NCI-H2227 treated with DMSO at 0.1 percent for 48 hours (cell line): ENCODE data around the gene IFTAP.

Experiments
- DNase-seq: peaks from one replicate; lab custom pipeline; 2025; lab: John Stamatoyannopoulos, UW

IFTAP gene

GRCh38 chr11:36598051-36598450 is 3.7 kb downstream of the IFTAP start, which contains the start of gene RAG2:
TSS of gene RAG2 (minus strand) at chr11:36598236. CDS start at chr11:36594168, 4,068 bp downstream.
- no peak for DNase-seq

GRCh38 chr11:36600180-36600579 is 5.9 kb downstream of the IFTAP start:
- no peak for DNase-seq

- no peak for DNase-seq
These were observed 6.9 kb downstream of the IFTAP start for GRCh38 chr11:36601155-36601554.

GRCh38 chr11:36602135-36602534 is 7.8 kb downstream of the IFTAP start:
- DNase-seq = no peak

GRCh38 chr11:36605221-36606216 is 11.2 kb downstream of the IFTAP start:
- DNase-seq = no peak

- DNase-seq = no peak
These were observed 14.3 kb downstream of the IFTAP start for GRCh38 chr11:36608491-36609199.

GRCh38 chr11:36609383-36609782 is 15.1 kb downstream of the IFTAP start:
- DNase-seq = no peak

- no peak for DNase-seq
These were observed 21.5 kb downstream of the IFTAP start for GRCh38 chr11:36615826-36616225.

GRCh38 chr11:36617543-36618362 is 23.5 kb downstream of the IFTAP start:
- no peak for DNase-seq

- DNase-seq = no peak
These were observed 24.2 kb downstream of the IFTAP start for GRCh38 chr11:36618363-36619047.

GRCh38 chr11:36619502-36619901 is 25.2 kb downstream of the IFTAP start:
- no peak for DNase-seq

- DNase-seq = no peak
These were observed 25.9 kb downstream of the IFTAP start for GRCh38 chr11:36620246-36620645.

GRCh38 chr11:36622431-36623136 is 28.3 kb downstream of the IFTAP start:
- peak; percentile 30 for DNase-seq

- no peak for DNase-seq
These were observed 29.2 kb downstream of the IFTAP start for GRCh38 chr11:36623494-36623893.

- no peak for DNase-seq
These were observed 32.7 kb downstream of the IFTAP start for GRCh38 chr11:36627006-36627405.

GRCh38 chr11:36627471-36627870 is 33.2 kb downstream of the IFTAP start:
- DNase-seq = no peak

- DNase-seq = no peak
These were observed 33.8 kb downstream of the IFTAP start for GRCh38 chr11:36628141-36628540.

GRCh38 chr11:36628765-36629244 is 34.5 kb downstream of the IFTAP start:
- no peak for DNase-seq

- no peak for DNase-seq
These were observed 37.5 kb downstream of the IFTAP start for GRCh38 chr11:36631774-36632173.

- DNase-seq = no peak
These were observed 41.0 kb downstream of the IFTAP start for GRCh38 chr11:36635066-36635862.
